GM18508 (cell line): ENCODE measurements around the gene MAP3K9.
"Not testable (repeated sequence)": the region's sequence is repeated elsewhere in the genome, so short reads cannot be mapped to it uniquely, and the experiment has no call there.

Experiments
- ATAC-seq: cut with Tn5 transposase; IDR thresholded peaks from one replicate; pipeline ENCODE4 v1.9.1; 2021; ENCODE audit warnings: moderate number of reproducible peaks; ENCODE audit not compliant: insufficient read depth, unreplicated experiment

MAP3K9 gene

GRCh38 chr14:70706177-70706576 is 103.1 kb downstream of the MAP3K9 start:
- ATAC-seq: no peak

GRCh38 chr14:70704960-70705359 is 104.4 kb downstream of the MAP3K9 start:
- no peak for ATAC-seq

DNA sequence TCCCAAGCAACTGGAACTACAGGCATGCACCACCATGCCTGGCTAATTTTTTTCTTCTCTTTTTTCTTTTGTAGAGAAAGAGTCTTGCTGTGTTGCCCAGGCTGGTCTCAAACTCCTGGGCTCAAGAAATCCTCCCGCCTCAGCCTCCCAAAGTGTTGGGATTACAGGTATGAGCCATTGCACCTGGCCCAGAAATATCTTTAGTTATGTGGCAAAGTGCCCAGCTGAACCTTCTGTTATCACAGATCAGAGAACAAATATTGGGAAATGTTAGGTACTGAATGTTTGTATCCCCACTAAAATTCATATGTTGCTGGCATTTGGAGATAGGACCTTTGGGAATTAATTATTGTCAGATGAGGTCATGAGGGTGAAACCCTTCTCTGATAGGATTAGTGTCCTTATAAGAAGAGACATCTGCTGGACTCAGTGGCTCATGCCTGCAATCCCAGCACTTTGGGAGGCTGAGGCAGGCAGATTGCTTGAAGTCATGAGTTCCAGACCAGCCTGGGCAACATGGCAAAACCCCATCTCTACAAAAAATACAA is 105.6 kb downstream of the MAP3K9 start:
- ATAC-seq: not testable (repeated sequence)

DNA sequence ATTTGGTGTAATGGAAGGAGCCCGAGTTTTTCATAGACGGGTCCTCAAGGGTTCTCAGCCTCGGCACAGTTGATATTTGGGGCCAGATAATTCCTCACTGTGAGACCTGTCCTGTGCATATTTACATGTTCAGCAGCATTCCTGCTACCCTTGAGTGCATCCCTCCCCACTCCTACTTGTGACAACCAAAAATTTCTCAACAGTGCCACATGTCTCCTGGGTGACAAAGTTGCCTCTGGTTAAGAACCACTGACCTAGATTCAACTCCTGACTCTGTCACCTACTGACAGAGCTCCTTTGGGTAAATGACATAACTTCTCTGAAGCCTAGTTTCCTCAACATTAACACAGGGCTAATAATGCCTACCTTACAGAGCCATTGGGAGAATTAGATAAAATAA is 107.2 kb downstream of the MAP3K9 start:
- ATAC-seq: no peak

DNA sequence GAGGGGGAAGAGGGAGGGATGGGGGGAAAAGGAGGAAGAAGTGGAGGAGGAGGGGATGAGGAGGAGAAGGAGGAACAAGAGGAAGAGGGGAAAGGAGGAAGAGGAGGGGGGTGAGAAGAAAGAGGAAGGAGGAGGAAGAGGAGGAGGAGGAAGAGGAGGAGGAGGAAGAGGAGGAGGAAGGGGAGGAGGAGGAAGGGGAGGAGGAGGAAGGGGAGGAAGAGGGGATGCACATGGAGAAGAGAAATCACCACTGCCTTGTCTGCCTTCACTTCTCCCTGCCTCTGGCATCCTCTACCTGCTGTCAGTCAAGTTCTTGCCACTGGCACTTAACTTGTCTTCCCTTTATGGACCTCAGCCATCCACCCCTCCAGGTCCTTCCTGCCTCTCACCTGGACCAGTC is 107.7 kb downstream of the MAP3K9 start:
- ATAC-seq: no peak

GRCh38 chr14:70700955-70701585 is 108.2 kb downstream of the MAP3K9 start:
- ATAC-seq: no peak

DNA sequence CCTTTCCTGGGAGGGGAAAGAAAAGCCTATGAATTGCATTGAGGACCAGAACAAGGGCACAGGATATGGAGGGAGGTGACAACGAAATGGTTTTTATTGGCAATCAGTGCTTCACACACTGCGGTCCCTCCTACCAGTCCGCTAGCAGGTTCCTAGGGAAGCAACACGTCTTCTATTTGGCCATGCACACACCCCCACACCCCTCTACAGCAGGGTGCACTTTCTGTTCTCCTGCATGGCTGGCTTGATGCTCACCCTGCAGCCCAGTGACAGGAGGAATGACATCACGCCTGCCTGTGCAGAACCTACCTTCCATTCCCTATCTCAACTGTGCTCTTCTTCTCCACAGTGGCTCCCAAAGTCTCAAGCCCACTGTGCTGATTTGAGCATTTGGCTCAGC is 109.7 kb downstream of the MAP3K9 start:
- no peak for ATAC-seq

- ATAC-seq: no peak
Observed at GRCh38 chr14:70698288-70698687, 111.0 kb downstream of the MAP3K9 start.

DNA sequence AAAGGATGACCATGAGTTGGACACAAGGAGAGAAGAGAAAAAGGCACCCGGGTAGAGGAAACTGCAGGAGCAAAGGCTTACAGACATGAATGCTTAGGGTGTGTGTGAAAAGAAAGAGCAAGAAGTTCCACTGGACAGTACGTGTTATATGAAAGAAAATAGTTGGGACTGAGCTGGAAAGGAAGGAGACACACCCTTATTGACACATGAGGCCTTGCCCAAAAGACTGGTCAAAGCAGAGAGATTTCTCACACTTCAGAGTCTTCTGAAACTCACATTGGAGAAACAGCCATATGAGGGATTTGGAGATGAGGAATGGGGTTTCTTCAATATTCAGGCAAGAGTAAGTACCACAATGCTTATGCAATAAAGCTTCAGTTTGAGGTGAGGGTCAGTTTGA is 111.6 kb downstream of the MAP3K9 start:
- ATAC-seq: no peak

- ATAC-seq: no peak
Observed at GRCh38 chr14:70696026-70696425, 113.3 kb downstream of the MAP3K9 start.

DNA sequence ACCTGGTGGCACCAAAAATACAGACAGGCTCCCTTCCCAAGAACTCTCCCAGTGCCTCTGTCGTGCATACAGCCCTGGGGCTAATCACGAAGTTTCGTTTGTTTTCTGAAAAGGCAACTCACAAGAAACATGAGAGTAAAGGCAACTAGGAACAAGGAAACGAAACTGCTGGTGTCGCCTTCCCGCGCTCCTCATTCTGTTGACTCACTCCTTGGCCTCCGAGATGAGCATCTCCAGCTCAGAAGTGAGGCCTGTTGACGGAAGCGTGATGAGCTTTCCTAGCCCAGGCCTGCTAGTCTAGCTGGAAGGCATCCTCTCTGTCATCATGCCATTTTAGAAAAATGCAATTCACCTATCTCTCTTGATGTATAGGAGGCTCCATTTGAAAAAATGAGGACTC is 117.1 kb downstream of the MAP3K9 start:
- no peak for ATAC-seq

DNA sequence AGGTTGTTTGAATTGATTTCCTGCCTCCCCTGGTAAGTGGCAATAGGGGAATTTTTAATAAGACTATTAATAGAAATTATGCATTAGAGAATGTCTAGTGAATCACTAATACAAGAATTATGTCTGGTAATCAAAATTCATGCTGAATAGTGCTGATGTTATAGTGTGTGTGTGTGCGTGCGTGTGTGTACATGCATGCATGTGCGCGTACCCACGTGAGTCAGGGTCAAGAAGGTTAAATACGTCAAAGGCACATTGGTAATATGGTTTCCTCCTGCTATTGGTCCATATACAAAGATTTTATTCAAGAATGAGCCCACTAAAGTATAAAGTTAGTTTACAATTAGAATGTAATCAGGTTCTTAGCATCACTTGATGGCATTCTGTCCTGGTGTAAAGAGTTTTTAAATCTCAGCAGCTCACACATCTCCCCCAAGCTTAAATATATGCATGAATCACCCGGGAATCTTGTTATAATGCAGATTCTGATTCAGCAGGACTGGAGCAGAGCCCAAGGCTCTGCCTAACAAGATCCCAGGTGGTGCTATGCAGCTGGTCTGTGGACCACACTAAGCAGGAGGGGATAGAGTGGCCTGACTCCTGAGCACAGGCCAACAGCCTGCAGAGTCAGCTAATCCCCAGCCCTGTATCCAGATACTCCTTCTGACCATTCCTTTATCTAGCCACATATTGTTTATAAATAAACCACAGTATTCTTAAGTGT is 123.7 kb downstream of the MAP3K9 start:
- no peak for ATAC-seq

DNA sequence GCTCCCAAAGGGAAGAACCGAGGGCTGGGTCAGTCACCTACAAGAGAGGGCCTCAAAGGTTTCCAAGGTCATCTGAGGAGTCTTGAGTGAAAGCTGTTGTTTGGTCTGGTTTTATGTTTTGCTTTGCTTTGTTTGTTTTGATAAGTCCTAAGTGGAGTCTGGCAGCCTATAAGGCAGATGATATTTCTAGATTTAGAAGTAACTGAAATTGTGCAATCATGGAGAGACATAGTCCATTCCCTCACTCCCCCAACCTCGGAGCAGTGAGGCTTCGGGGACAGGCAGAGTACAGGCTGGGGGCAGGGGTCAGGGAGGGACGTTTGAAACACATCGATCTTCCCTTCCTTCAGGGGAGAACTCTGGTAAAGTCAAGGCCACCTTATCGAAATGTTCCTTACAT is 125.3 kb downstream of the MAP3K9 start:
- no peak for ATAC-seq

- no peak for ATAC-seq
Observed at GRCh38 chr14:70680748-70681147, 128.6 kb downstream of the MAP3K9 start.

DNA sequence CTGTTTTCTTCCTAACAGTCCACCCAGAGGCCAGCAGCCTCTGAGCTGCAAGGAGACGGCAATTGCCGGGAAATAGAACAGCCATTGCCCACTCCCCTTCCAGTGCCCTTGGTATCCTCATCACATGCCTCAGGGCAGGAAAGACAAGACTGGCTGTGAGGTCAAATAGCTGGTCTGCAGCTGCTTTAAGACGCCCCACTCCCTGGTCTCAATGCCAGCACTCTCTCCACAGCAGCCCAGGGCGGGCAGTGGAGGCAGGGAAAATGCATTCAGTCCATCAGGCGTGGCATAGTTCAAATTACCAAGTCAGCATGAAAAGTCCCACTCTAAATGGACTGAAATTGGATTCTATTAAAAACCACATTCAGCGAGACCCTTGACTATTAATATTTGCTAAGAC is 132.0 kb downstream of the MAP3K9 start:
- ATAC-seq: no peak
